HFFc6 (cell line): ENCODE measurements around the gene NDUFS8. TPM values are rescaled to one million over a fixed set of nuclear protein-coding genes. Genes with fewer than 3 reads are reported as not detected.
"Not testable (repeated sequence)": the region's sequence is repeated elsewhere in the genome, so short reads cannot be mapped to it uniquely, and the experiment has no call there.

ENCODE experiments used
- DNase-seq: peaks from one replicate; pipeline ENCODE4 v3.0.0-alpha.2; 2018
- H3K27ac Mint-ChIP-seq: 2 replicates; pipeline ENCODE4 v1.8.0; 2020; ENCODE audit warnings: mild to moderate bottlenecking, mixed read lengths
- H3K27me3 Mint-ChIP-seq: 2 replicates; pipeline ENCODE4 v1.8.0; 2021; ENCODE audit warnings: mild to moderate bottlenecking, moderate library complexity, mixed read lengths; ENCODE audit not compliant: insufficient read depth
- H3K36me3 Mint-ChIP-seq: 2 replicates; pipeline ENCODE4 v1.8.0; 2021; ENCODE audit warnings: low read depth, mixed read lengths
- H3K4me1 Mint-ChIP-seq: 2 replicates; pipeline ENCODE4 v1.8.0; 2020; ENCODE audit warnings: low read depth, mixed read lengths
- H3K4me3 Mint-ChIP-seq: 2 replicates; pipeline ENCODE4 v1.8.0; 2020; ENCODE audit warnings: mild to moderate bottlenecking, moderate library complexity, mixed read lengths
- H3K9me3 Mint-ChIP-seq: 2 replicates; pipeline ENCODE4 v1.8.0; 2020; ENCODE audit warnings: mild to moderate bottlenecking, mixed read lengths
- CTCF ChIP-seq: fragments of 200-600 bp; sonication (generic); IDR thresholded peaks from 2 replicates; pipeline ENCODE4 v1.5.0; 2021; ENCODE audit warnings: antibody characterized with exemption, mild to moderate bottlenecking
- total RNA-seq, 6 experiments: library from RNA; stranded (reverse); fragmentation: NEBNext Ultra II Directional; extraction: Animal tissue kit (Norgen Biotek cat#: 25700); gene quantifications; 2 replicates in 1 of 6; 3 replicates in 5 of 6; pipeline ENCODE4 v1.2.3, GENCODE V29; 2021

NDUFS8 gene
- total RNA-seq, 6 experiments from 2014 or later: 221 to 236 (median 223) TPM

- not testable (repeated sequence) for H3K9me3 Mint-ChIP-seq, DNase-seq, H3K27me3 Mint-ChIP-seq, H3K27ac Mint-ChIP-seq, H3K4me1 Mint-ChIP-seq, H3K36me3 Mint-ChIP-seq, H3K4me3 Mint-ChIP-seq
- peak; percentile 78 for TF ChIP-seq CTCF
Observed at GRCh38 chr11:67993821-67994220, 36.7 kb upstream of the NDUFS8 start.

- DNase-seq, H3K36me3 Mint-ChIP-seq, H3K27ac Mint-ChIP-seq, H3K4me3 Mint-ChIP-seq, H3K27me3 Mint-ChIP-seq, H3K9me3 Mint-ChIP-seq, H3K4me1 Mint-ChIP-seq: not testable (repeated sequence)
Observed at GRCh38 chr11:67994387-67994786, 36.1 kb upstream of the NDUFS8 start.

GRCh38 chr11:67995129-67995528 is 35.4 kb upstream of the NDUFS8 start:
- H3K27me3 Mint-ChIP-seq, H3K4me1 Mint-ChIP-seq, H3K27ac Mint-ChIP-seq, H3K9me3 Mint-ChIP-seq, DNase-seq, H3K4me3 Mint-ChIP-seq, H3K36me3 Mint-ChIP-seq: not testable (repeated sequence)

- H3K4me3 Mint-ChIP-seq, DNase-seq, H3K4me1 Mint-ChIP-seq, H3K9me3 Mint-ChIP-seq, H3K27me3 Mint-ChIP-seq, H3K36me3 Mint-ChIP-seq, H3K27ac Mint-ChIP-seq: not testable (repeated sequence)
Observed at GRCh38 chr11:67995579-67995978, 34.9 kb upstream of the NDUFS8 start.

- Mint-ChIP-seq H3K27ac (no peak overlapping the region), H3K9me3 (peaks cover 6% of the 10 kb centered on the region; the same call in 1 of the 2 replicates), H3K4me1 (no peaks in the 10 kb centered on the region), H3K36me3 (peaks cover 9% of the 10 kb centered on the region), H3K27me3 (peaks cover 2% of the 10 kb centered on the region), H3K4me3 (no peak overlapping the region)
- no peak for DNase-seq
- no peak for TF ChIP-seq CTCF
Observed at GRCh38 chr11:67996051-67996450, 34.4 kb upstream of the NDUFS8 start.

GRCh38 chr11:67996622-67997474 is 33.6 kb upstream of the NDUFS8 start:
- Mint-ChIP-seq H3K4me3 (no peak overlapping the region), H3K27ac (no peak overlapping the region), H3K27me3 (peaks cover under 1% of the 10 kb centered on the region), H3K9me3 (peaks cover 6% of the 10 kb centered on the region; the same call in 1 of the 2 replicates), H3K4me1 (no peaks in the 10 kb centered on the region), H3K36me3 (peaks cover 9% of the 10 kb centered on the region)
- no peak for DNase-seq
- TF ChIP-seq CTCF: no peak

- no peak overlapping the region for H3K4me3 Mint-ChIP-seq
Observed at GRCh38 chr11:67997475-67997921, 33.0 kb upstream of the NDUFS8 start.

More at GRCh38 chr11:67997475-67997921, 33.0 kb upstream of the NDUFS8 start:
- Mint-ChIP-seq H3K27ac (no peak overlapping the region), H3K27me3 (no peaks in the 10 kb centered on the region; the same call in 1 of the 2 replicates), H3K9me3 (peaks cover 6% of the 10 kb centered on the region; the same call in 1 of the 2 replicates), H3K4me1 (peaks cover 5% of the 10 kb centered on the region), H3K36me3 (peaks cover 9% of the 10 kb centered on the region)
- DNase-seq: no peak
- no peak for TF ChIP-seq CTCF
